Effector CD4-positive, alpha-beta T cell (primary cell): Measurements from ENCODE around the gene SEPTIN2.
"Not testable (repeated sequence)": the region's sequence is repeated elsewhere in the genome, so short reads cannot be mapped to it uniquely, and the experiment has no call there.

ENCODE experiments used
- DNase-seq: peaks from one replicate; pipeline ENCODE4 v3.0.0-alpha.2; 2020

The SEPTIN2 gene

DNA sequence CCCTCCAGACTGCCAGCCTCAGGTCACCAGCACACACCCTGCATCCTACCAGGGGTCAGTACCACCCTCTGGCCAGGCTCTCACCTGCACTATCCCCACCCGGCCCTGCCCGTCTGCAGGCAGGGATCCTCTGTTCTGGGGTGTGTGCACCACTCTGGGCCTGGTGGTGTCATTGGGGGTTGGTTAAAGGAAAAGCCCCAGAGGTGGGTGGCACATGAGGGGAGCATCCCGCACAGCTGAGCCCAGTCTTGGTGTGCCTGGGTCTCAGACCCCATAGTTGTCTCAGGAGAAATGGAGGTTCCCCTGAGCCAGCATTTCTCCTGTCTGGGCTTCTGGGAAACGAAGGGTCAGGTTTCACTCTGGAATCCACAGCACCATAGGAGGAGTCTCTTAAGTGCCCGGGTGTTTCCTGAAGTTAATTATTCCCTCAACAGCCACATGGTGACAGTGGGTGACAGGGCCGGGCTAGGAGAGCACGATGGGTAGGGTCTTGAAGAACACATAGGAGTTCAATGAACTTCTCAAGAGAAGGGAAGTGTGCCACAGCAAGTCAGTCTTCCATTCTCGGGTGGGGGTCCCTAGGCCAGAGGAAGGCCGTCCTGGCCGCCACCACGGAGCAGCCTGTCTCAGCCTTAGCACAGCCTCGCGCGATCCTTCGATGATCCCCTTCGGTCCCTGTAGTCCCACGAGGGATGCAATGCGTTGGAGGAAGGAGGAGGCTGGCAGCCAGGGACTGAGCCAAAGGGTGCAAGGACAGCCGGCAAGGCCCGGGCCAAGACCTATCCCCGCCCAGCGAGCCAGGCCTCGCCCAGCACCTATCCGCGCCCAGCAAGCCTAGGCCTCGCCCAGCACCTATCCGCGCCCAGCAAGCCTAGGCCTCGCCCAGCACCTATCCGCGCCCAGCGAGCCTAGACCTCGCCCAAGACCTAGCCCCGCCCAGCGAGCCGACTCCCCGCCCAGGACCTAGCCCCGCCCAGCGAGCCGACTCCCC is 39.2 kb downstream of the SEPTIN2 start:
- peak; percentile 57 for DNase-seq

DNA sequence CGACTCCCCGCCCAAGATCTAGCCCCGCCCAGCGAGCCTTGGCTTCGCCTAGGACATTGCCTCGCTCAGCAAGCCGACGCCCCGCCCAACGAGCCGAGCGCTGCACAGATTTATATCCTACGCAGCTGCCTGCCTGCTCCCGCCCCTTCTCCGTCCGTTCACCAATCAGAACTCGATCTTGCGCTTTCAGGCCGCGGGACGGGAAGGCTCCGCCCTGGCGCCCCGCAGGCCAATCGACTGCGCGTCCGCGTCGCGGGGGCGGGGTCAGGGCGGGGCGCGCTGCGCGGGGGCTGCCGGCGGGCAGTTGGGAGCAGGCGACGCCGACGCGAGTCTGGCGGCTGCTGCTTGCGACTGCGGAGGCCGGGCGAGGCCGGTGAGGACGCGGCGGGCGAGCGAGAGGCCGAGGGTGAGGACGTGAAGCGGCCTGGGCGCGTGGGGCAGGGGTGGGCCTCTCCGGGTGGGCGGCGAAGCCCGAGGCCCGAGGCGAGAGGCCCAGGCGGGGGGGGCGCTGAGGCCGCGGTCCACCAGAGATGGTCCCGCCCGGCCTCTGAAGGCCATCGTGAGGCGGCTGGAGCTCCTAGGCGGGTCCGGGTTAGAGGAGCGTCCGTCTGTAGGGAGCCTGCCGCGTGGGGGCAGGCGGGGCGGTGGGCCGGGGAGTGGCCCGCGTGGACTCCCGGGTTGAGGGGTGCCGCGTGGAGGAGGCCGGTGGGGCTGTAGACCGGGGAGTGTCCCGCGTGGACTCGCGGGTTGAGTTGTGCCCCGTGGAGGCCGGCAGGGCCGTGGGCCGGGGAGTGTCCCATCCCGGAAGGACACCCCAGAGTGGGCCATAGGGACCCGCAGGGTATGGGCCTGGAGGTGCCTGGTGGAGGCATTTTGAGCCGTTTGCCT is 40.5 kb downstream of the SEPTIN2 start, which contains the start of gene FARP2:
Gene FARP2, plus strand, starts transcription at position 303 of the 888 bp plus-strand sequence. CDS start 16,823 bp downstream, outside the sequence.
- peak; percentile 94 for DNase-seq

DNA sequence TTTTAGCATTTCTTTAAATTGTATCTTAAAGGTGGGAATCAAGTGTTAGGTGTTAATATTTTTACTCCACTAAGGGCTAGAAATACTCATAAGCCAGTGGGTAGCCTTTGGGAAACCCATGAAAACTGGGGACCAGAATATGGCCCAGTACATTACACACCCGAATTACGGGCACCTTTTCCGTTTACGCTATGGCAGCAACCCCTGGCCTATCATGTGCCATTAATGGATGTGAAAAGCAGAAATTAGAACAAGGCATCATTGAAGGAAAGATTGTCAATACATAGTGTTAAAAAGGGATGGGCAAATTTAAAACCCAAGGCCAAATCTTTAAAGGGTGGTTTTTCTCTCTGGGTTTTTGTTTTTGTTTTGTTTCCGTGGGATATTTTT is 41.1 kb downstream of the SEPTIN2 start:
- DNase-seq = no peak

DNA sequence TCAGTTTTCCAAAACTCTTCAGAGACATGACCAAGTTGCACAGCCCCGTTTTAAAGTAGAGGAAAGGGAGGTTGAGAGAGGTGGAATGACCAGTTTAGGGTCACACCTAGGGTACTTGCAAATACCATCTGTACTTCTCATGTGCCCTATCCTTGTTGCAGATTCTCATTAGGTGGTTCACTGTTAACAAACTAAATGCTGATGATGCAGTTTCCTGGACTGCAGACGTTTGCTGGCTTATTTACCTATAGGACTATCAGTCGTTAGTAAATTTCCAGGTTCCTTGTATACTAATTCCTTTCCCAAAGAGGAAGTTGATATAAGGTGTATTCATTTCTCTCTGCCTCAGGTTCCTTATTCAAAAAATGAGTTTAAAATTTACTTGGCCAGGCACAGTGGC is 41.8 kb downstream of the SEPTIN2 start:
- DNase-seq = no peak

DNA sequence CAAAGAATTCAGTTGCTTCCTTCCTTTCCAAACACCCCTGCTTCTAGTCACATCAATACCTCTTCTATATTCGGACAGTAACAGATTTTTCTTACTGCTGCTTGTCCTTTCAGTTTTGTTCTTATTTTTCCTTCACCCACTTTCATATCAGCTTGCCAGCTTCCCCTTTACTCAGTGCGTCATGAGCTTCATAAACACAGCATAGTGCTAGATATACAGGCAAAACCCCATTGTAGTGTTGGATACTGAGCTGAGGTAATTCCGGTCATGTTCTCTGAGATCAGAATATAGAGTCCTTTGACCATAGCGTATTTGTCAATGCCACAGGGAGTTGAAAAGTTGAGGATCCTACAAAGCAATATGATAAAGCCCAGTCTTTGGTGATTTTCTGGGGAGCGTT is 42.7 kb downstream of the SEPTIN2 start:
- no peak for DNase-seq

DNA sequence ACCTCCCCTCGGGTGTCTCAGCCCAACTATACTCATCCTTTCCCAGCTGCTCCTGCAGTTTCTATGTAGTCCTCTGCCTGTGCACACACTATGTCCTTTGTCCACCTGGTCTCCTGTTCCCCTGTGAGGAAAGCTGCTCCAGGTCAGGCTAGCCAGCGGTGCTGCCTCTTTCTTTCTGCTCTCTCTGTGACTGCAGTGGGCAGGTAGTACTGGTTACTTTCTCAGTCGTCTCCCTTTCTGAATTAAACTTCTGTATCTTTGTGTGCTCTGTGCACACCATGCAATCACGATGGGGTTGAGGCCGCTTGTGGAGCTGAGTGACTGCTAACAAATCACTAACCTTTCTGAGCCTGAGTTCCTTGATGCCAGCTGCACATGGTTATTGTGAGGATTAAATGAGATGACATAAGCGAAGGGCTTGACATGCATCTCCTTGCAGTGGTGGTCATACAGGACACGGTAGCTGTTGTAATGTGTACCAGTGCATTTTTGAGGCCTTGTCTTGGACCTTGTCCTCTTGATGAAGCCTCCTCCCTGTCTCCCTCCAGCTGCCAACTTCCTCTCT is 43.8 kb downstream of the SEPTIN2 start:
- DNase-seq = no peak

DNA sequence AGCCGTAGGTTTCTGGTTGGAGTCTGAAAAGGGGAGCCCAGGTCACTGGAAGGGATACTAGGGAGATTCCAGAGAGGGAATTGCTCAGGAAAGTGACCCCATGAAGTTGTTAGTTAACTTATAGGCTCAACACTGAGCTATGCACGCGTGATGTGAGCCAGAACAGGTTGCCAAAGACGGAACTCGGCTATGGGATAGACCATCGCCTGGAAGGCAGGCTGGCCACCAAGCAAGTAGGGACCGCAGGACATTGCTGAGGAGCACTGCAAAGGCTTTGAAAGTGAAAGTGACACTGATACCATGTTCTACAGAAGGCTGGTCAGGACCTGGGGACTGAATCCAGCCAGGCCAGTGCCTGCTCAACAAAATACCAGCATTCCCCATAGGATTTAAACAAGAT is 47.7 kb downstream of the SEPTIN2 start:
- no peak for DNase-seq

DNA sequence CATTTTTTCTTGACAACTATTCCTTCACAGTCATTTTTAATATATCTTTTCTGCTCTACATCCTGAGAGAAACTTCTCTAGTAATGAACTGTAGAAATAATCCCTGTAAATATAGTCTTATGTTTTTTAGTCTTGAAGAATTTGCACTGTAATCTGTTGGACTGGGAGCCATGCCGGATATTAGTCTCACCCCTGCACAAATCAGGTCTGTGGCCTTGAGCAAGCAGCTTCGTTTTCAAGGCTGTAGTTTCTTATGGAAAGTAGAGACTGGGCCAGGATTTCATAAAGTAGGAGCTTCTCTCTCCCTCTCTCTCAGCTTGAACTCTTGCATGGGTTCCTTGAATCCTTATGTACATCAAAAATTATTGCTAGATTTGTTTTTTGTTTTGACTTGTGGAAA is 49.1 kb downstream of the SEPTIN2 start:
- DNase-seq = no peak

DNA sequence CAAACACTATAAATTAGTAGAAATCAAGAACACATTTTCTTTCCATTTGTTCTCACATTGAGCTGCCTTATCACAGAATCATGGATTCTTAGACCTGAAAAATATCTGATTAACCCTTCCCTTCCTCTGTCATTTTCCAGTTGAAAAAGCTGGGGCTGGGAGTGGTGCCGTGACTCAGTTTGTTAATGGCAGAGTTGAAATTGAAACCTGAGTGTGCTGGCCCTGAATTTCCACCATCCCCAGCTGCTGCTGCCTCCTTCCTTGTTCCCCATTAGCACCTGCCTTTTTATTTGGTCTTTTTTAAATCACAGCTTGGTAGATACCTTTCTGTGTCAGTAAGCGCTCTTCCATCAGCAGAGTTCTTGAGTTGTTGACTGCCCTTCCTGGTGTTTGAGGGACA is 51.0 kb downstream of the SEPTIN2 start:
- no peak for DNase-seq

DNA sequence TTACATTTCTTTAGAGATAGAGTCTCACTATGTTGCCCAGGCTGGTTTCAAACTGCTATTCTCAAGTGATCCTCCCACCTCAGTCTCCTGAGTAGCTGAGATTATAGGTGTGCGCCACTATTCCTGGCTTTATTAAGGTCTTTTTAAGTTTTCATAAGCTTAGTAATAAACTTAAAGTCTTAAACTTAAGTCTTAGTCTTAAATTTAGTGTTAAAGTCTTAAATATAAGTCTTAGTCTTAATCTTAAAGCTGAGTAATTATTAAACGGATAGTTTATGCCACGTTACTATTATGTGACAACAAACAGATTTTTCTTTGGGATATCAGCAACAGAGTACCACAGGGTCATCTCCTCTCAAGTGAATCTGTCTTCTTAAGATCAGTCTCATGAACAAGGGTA is 52.9 kb downstream of the SEPTIN2 start:
- DNase-seq = no peak

DNA sequence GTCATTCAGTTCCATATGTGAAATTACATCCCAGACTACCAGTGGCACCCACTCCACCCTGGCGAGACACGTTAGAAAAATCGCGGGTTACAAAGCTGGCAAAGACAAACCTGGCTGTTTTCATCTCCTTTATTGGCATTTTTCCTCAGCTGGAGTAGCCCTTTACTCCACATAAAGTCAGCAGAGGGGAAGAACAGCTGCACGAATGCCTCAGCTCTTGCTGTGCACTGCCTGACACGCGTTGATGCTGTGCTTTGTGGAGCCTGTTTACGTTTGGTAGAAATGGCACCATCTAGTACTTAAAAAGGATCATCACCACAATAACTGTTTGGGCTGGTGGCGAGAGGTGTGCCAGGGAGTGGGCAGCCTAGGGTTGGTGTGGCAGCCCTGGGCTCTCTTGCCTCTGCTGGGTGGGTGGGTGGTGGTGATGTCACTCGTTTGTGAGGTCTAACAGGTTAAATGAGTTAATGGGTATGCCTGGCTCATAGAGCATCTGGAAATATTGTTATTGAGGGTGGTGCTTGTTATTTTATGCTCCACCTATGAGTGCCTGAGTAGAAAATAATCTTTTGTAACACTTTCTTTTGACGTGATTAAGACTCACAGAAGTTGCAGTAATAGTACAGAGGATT is 56.8 kb downstream of the SEPTIN2 start:
- DNase-seq = no peak

DNA sequence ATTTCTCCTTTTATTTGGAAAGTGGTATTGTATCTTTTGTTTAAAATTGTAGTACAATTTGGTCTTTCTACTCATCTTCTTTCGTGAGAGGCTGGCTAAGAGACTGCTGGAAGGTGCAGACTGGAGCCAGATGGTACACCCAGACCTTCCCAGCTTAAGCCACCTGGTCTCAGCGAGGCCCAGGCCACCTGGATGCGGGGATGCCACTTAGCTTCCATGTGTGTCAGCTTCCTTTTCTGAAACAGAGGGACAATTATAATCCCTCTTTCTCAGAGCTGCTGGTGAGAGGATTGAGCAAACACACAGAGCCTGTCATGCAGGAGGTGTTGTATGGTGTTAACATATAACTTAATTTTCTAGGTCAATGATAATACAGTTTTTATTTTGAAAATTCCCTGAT is 57.7 kb downstream of the SEPTIN2 start:
- DNase-seq = no peak

DNA sequence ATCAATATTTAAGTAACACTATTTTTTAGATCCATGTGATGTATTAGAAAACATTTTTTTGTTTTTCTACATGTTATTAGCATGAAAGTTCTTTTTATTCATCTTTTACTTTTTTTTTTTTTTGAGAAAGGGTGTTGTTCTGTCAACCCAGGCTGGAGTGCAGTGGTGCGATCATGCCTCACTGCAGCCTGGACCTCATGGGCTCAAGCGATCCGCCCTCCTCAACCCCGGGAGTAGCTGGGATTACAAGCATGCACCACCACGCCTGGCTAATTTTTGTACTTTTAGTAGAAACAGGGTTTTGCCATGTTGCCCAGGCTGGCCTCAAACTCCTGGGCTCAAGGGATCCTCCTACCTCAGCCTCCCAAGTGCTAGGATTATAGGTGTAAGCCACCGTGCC is 58.2 kb downstream of the SEPTIN2 start:
- DNase-seq = not testable (repeated sequence)

DNA sequence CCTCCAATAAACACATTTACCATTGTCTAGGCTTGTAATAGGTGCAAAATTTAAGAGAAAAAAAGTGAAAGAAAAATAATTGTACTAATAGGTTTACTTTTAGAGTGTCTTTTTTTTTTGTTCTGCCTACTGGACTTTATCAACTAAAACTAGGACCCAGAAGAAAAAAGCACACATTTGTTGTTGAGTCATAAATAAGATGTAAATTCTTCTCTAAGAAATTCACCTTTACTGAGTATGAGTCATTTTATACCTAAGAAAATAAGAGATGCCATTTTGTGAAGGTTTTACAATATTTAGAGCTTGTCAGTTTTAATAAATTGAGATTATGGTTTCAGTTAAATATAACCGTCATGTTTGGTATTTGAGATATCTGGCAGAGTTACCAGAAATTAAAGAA is 59.6 kb downstream of the SEPTIN2 start:
- no peak for DNase-seq

DNA sequence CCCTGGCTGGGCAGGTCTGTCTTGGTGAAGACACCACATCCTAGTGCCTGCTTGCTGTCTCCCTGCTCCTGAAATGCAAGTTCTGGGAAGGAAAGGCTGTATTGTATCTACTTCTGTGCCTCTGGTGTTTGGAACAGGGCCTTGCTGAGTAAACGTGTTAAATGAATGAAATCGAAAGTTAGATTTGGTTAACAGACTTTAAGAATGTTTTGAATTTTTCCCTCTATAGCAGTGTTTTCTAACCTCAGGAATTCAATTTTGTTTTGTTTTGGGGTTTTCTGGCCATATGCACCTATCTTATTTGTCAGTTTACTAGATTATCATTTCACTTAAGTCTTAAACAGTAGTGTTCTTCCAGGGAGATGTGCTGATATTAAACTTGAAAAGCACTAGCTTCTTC is 61.1 kb downstream of the SEPTIN2 start:
- DNase-seq = no peak

DNA sequence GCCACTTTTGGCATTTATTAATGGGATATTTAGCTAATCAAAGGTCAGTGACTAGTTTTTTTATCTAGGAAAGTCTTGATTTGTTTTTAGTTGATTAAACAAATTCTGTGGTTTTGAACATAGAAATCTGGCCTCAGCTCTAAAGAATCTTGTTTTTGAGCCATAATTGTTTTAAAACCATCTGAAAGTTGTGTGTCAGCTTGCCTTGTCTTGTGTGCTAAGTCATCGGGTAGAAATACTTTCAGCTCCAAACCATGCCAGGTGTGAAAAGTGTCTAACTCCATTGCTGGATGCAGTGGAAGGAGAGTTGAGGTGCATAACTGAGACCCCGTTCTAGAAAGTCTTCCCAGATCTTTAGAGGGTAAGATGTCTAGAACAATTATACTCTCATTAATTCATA is 63.1 kb downstream of the SEPTIN2 start:
- no peak for DNase-seq

DNA sequence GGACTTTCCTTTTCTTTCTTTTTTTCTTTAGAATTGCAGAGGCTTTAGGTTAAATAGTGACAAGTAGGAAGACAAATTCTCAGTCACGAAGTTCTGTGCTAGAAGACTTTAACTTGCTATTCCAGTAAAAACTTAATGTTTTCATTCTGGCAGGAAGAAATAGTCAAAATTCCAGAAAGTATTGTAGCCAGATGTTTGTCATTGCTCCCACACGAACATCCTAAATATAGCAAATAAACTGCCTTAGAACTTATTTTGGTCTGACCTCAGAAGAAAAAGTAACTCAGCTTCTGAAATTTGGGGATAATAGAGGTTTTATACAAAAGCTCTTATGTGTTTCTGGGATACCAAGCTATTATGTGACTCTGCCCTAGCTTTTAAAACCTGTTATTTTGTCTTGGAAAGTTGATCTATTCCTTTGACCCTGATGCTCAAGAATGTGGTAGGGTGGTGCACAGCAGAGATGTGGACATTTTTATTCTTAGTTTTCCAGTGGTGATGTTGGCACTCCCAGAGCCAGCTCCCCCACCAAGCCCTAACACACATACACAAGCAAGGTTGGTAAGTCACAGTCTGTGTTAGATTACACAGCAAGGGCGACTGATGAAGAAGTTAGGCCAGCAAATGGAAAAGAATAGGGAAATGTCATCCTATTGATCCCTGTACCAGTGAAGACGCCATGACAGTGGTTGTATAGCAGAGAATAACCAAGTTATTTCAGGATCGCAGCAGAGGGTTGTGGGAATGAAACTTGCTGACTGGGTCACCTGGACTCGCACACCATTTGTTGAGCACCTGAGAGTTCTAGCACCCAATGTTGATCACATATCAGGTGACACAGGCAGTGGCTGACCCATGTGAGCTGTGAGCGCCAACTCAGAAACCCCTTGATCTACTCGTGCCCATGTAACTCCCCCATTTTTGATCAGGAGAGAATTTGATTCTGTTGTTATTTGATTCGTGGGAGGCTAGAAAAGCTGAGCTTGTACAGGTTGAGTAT is 64.1 kb downstream of the SEPTIN2 start:
- no peak for DNase-seq

DNA sequence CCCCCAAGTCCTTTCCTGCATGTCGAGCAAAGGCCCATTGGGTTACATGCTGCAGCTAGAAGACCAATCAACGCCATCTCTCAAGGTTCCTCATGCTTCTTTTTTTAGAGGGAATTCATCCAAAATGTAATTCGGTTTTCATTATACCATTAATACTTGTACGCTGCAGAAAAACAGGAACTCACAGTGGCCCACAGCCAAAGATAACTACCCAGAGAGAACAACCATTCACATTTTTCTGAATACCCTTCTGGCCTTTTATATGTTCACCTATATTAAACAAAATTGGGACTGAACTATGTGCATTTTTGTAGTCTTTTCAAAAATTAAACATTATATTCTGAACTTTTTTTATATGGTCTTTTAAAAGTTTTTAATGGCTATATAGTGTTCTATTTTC is 66.1 kb downstream of the SEPTIN2 start:
- DNase-seq = no peak

DNA sequence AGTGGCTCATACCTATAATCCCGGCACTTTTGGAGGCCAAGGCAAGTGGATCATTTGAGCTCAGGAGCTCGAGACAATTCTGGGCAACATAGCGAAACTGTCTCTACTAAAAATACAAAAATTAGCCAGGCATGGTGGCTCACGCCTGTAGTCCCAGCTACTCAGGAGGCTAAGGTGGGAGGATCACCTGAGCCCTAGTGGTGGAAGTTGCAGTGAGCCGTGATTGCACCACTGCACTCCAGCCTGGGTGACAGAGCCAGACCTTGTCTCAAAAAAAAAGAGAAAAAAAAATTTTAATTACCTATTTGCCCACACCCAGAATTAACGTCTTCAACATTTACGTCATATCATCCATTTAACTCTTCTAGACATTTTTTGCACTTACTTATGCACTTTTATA is 69.7 kb downstream of the SEPTIN2 start:
- not testable (repeated sequence) for DNase-seq

DNA sequence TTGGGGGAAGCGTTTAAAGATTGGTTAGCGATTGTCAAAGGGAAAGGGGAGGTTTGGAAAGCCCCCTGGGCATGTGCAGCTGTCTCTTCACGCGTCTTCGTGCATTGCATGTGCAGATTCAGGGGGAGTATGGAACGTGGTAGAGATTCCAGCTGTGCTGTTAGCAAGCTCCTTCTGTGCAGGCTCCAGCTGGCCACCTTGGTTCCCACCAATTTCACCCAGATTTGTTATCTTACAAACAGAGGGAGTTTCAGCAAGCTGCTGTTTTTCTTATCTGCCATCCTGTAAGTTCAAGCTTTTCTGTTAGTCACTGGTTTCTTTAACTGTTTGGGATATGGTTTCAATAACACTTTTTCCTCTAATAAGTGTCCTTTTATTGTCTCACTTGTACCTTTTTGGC is 70.8 kb downstream of the SEPTIN2 start:
- DNase-seq = no peak

DNA sequence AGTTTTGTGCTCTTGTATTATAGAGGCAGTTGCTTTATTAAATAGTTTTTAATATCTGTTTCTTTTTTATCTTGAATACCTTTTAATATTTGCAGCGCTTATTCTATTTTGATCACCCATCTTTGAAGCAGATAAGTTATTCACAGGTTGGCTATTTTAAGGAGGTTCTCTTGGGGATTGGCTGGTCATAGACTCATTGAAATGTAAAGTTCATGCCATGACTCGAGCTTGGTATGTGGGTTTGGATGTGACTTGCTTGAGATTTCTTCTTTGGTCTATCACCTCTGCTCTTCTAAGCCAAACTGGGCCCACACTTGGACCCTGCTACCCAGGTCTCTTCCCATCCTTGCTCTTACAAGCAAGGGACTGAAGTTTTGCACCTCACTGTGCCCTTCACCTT is 74.0 kb downstream of the SEPTIN2 start:
- no peak for DNase-seq
